Lung (tissue), 12 donors: Measurements from ENCODE around the gene TLDC2. TPM values are rescaled to one million over a fixed set of nuclear protein-coding genes. Genes with fewer than 3 reads are reported as not detected.
A peak's percentile ranks its signal among the peaks of the same experiment; 100 is the strongest.

ENCODE experiments used
- ATAC-seq: fragments of 200-7000 bp; cut with Tn5 transposase; one replicate; pipeline ENCODE4 v1.9.1; 2020; ENCODE audit warnings: moderate number of reproducible peaks; ENCODE audit not compliant: insufficient read depth, low FRiP score
- DNase-seq, 3 donors: peaks; one replicate each; pipeline ENCODE4 v3.0.0-alpha.2; 2013 to 2017
- H3K27ac ChIP-seq, 2 donors: one replicate each; pipeline ENCODE4 v1.5.1; 2013; ENCODE audit warnings: mild to moderate bottlenecking in 2 of 2, moderate library complexity in 2 of 2, control low read depth in 1 of 2, inconsistent platforms in 1 of 2, low read depth in 1 of 2, low read length in 1 of 2
- H3K27me3 ChIP-seq, 3 donors: one replicate each; pipeline ENCODE4 v1.5.1; 2013; ENCODE audit warnings: low read length in 2 of 3; ENCODE audit not compliant: control insufficient read depth in 3 of 3, insufficient read depth in 3 of 3
- H3K36me3 ChIP-seq, 4 donors: one replicate each; pipeline ENCODE4 v1.5.1; 2013; ENCODE audit warnings: low read length in 4 of 4, mild to moderate bottlenecking in 1 of 4, moderate library complexity in 1 of 4; ENCODE audit not compliant: control insufficient read depth in 4 of 4, insufficient read depth in 4 of 4
- H3K4me1 ChIP-seq, 5 donors: one replicate each; pipeline ENCODE4 v1.5.1; 2013; ENCODE audit warnings: low read length in 5 of 5, mild to moderate bottlenecking in 2 of 5, moderate library complexity in 1 of 5; ENCODE audit not compliant: control insufficient read depth in 5 of 5, insufficient read depth in 5 of 5
- H3K4me3 ChIP-seq: one replicate; pipeline ENCODE4 v1.5.1; 2013; ENCODE audit warnings: mild to moderate bottlenecking, control low read depth, moderate library complexity
- H3K9ac ChIP-seq, 2 donors: one replicate each; pipeline ENCODE4 v1.5.1; 2013; ENCODE audit warnings: low read length in 2 of 2, control low read depth in 1 of 2; ENCODE audit not compliant: insufficient read depth in 1 of 2
- H3K9me3 ChIP-seq, 4 donors: one replicate each; pipeline ENCODE4 v1.5.1; 2013; ENCODE audit warnings: low read length in 3 of 4, mild to moderate bottlenecking in 1 of 4, moderate library complexity in 1 of 4; ENCODE audit not compliant: control insufficient read depth in 4 of 4, insufficient read depth in 3 of 4
- WGBS, 2 donors: extraction: QIAGEN DNeasy Blood & Tissue Kit; methylation state at CpG; one replicate each; pipeline ENCODE4 v1.1.7; 2013; 5-methylcytosine and 5-hydroxymethylcytosine counted together
- polyA plus RNA-seq, 2 donors: library from polyadenylated mRNA; stranded (reverse); fragments of 200-250 nt; gene quantifications; one replicate each; pipeline ENCODE4 v1.2.1, GENCODE V29; 2013
- total RNA-seq, 2 donors: library from RNA; depleted of rRNA in 1 of 2; stranded (reverse); fragments of >200 nt in 1 of 2; gene quantifications; one replicate each; pipeline ENCODE4 v1.2.1, GENCODE V29; 2014 to 2021
- TF ChIP-seq, protein P1 (sequence below): IDR thresholded peaks from 2 replicates; pipeline ENCODE4 v1.5.1; 2012; ENCODE audit warnings: mild to moderate bottlenecking; ENCODE audit errors: control extremely low read depth, extremely low read depth
- donor health status: control.
- donor health status: control.
- donor health status: Bipolar disorder and iron deficiency.
- donor health status: healthy.
- donor health status: DM: yes; HTN: yes; CAD: no.

The TLDC2 gene
- total and polyA plus RNA-seq, 4 donors: 0.07 to 0.67 (median 0.17) TPM

DNA sequence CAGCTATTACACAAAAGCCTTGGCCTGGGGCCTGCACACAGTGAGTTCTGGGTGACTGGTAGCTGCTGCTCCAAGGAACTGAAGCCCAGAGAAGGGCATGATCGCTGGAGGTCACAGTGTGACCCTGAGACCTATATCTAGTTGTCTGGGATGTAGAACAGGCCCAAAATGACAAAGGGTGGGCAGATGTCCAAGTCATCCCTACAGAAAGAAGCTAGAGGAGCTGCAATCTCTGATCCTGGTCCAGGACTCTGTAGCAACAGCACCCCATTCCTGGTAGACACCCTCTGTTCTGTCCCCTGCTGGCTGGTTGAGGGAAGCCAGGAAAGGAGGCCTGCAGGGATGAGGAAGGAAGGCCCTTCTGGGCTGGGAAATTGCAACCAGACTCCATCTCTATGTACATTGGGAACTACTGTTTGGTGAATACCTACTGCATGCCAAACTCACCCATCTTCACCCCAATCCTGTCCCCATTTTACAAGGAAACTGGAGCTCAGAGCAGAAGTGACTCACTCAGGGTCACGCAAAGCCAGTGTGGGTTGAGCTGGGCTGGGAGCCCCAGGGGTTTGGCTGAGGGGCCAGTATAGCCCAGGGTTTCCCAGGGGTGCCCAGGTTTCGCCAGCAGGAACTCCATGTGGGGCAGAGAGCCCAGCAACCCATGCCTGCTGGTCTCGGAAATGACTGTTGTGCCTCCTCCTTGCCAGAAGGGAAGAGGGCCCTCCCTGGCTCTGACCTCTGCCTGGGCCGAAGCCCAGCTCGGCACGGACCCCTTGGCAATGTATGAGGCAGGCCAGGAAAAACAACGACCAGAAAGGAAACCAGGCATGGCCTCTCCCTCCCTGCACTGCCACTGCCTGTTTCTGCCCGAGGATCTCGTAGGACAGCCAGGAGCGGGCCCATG, 44.9 kb upstream of the TLDC2 start:
- H3K4me3 ChIP-seq: no peak overlapping the region
- WGBS, 2 donors: 57 to 73% methylated on average over 11 of the region's 11 CpGs
- peaks cover 17 to 48% (median 30%) of the 10 kb centered on the region in 5 donors for H3K4me1 ChIP-seq

DNA sequence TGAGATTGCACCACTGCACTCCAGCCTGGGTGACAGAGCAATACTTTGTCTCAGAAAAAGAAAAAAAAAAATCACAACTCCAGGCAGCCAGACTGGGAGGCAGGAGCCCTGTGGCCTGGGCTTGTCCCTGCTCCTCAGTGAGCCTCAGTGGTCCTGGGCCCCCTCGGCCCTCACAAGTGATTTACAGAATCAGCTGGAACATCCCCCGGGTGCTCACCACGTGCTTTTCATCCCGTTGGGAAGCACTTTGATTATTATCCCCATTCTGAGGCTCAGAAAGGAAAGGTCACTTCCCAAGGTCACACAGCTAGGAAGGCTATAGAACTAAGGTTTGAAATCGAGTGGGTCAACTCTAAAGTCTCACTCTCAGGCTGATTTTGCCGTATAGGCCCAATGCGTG, 43.1 kb upstream of the TLDC2 start:
- no peak for ATAC-seq
- TF ChIP-seq, protein P1, sequence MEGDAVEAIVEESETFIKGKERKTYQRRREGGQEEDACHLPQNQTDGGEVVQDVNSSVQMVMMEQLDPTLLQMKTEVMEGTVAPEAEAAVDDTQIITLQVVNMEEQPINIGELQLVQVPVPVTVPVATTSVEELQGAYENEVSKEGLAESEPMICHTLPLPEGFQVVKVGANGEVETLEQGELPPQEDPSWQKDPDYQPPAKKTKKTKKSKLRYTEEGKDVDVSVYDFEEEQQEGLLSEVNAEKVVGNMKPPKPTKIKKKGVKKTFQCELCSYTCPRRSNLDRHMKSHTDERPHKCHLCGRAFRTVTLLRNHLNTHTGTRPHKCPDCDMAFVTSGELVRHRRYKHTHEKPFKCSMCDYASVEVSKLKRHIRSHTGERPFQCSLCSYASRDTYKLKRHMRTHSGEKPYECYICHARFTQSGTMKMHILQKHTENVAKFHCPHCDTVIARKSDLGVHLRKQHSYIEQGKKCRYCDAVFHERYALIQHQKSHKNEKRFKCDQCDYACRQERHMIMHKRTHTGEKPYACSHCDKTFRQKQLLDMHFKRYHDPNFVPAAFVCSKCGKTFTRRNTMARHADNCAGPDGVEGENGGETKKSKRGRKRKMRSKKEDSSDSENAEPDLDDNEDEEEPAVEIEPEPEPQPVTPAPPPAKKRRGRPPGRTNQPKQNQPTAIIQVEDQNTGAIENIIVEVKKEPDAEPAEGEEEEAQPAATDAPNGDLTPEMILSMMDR: no peak
- 63 to 71% methylated on average over 7 of the region's 7 CpGs for WGBS, 2 donors
- no peak for DNase-seq
- Histone ChIP-seq H3K27ac (peak overlapping the region; percentile 47 to 77), H3K4me3 (no peak overlapping the region), H3K36me3 (peaks cover 0 to 18% (median 12%) of the 10 kb centered on the region in 4 donors), H3K9ac (peak overlapping the region in 1 of 2 donors; percentile 46), H3K9me3 (no peaks in the 10 kb centered on the region), H3K27me3 (no peaks in the 10 kb centered on the region), H3K4me1 (peaks cover 17 to 48% (median 30%) of the 10 kb centered on the region in 5 donors)

More for the DNA sequence above, 44.9 kb upstream of the TLDC2 start:
- DNase-seq: peak; percentile 87 to 97 (median 95)
- Histone ChIP-seq H3K9ac (peak overlapping the region in 1 of 2 donors; percentile 58), H3K27me3 (no peaks in the 10 kb centered on the region), H3K9me3 (no peaks in the 10 kb centered on the region), H3K36me3 (peaks cover 0 to 19% (median 17%) of the 10 kb centered on the region in 4 donors), H3K27ac (peak overlapping the region; percentile 77 to 83)
- no peak for ATAC-seq
- TF ChIP-seq, protein P1: no peak

DNA sequence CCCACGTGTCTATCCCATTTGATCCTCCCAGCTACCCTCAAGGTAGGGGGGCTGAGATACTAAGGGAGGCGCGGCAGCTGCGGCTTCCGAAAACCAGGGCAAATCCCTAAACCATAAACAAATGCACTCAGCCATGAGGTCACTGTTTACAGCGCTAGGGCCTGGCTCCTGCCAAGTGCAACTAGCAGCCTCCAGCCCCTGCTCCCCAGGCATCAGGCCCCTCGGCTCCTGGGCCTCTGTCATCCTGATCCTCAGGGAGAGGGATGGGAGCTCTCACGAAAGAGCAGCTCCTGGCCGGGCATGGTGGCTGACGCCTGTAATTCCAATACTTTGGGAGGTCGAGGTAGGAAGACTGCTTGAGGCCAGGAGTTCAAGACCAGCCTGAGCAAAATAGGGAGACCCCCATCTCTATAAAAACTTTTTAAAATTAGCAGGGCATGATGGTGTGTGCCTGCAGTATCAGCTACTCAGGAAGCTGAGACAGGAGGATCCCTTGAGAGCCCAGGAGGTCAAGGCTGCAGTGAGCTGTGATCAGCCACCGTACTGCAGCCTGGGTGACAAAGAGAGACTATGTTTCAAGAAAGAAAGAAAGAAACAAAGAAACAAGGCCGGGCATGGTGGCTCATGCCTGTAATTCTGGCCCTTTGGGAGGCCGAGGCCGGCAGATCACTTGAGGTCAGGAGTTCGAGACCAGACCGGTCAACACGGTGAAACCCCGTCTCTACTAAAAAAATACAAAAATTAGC, 42.5 kb upstream of the TLDC2 start:
- H3K36me3 ChIP-seq: peaks cover 0 to 11% (median 8%) of the 10 kb centered on the region in 4 donors
- WGBS, 2 donors: 70 to 85% methylated on average over 19 of the region's 19 CpGs
- no peak overlapping the region for H3K4me3 ChIP-seq
- TF ChIP-seq, protein P1: no peak
- DNase-seq (peak; percentile 82 to 90 (median 90)), ATAC-seq (no peak)
- H3K27ac ChIP-seq: peak overlapping the region; percentile 47 to 77
- H3K4me1 ChIP-seq: peaks cover 17 to 48% (median 30%) of the 10 kb centered on the region in 5 donors
- no peaks in the 10 kb centered on the region for H3K9me3 ChIP-seq
- H3K27me3 ChIP-seq: no peaks in the 10 kb centered on the region
- peak overlapping the region in 1 of 2 donors; percentile 61 for H3K9ac ChIP-seq
